Fibroblast of mammary gland (primary cell): ENCODE results near the gene HYOU1.
"Not testable (repeated sequence)": the region's sequence is repeated elsewhere in the genome, so short reads cannot be mapped to it uniquely, and the experiment has no call there.

Source experiments
- DNase-seq: peaks from one replicate; pipeline ENCODE4 v3.0.0-alpha.2; 2010; ENCODE audit warnings: low read depth
- H3K4me3 ChIP-seq: 2 replicates; pipeline ENCODE4 v1.5.1; 2011; ENCODE audit warnings: low read depth, mild to moderate bottlenecking, low read length, moderate library complexity; ENCODE audit not compliant: control insufficient read depth
- TF ChIP-seq, protein P1 (sequence below): conservative IDR thresholded peaks from 2 replicates; pipeline ENCODE4 v1.5.1; 2011; ENCODE audit warnings: low read depth, low read length, inconsistent platforms; ENCODE audit not compliant: control insufficient read depth, insufficient read depth

Gene HYOU1

GRCh38 chr11:119065369-119065768, 8.4 kb upstream of the HYOU1 start:
- TF ChIP-seq, protein P1, sequence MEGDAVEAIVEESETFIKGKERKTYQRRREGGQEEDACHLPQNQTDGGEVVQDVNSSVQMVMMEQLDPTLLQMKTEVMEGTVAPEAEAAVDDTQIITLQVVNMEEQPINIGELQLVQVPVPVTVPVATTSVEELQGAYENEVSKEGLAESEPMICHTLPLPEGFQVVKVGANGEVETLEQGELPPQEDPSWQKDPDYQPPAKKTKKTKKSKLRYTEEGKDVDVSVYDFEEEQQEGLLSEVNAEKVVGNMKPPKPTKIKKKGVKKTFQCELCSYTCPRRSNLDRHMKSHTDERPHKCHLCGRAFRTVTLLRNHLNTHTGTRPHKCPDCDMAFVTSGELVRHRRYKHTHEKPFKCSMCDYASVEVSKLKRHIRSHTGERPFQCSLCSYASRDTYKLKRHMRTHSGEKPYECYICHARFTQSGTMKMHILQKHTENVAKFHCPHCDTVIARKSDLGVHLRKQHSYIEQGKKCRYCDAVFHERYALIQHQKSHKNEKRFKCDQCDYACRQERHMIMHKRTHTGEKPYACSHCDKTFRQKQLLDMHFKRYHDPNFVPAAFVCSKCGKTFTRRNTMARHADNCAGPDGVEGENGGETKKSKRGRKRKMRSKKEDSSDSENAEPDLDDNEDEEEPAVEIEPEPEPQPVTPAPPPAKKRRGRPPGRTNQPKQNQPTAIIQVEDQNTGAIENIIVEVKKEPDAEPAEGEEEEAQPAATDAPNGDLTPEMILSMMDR = peak; percentile 62
- H3K4me3 ChIP-seq = no peak overlapping the region
- DNase-seq = peak; percentile 61

GRCh38 chr11:119062779-119063178, 5.8 kb upstream of the HYOU1 start:
- H3K4me3 ChIP-seq = no peak overlapping the region
- TF ChIP-seq, protein P1 = no peak
- peak; percentile 80 for DNase-seq

DNA sequence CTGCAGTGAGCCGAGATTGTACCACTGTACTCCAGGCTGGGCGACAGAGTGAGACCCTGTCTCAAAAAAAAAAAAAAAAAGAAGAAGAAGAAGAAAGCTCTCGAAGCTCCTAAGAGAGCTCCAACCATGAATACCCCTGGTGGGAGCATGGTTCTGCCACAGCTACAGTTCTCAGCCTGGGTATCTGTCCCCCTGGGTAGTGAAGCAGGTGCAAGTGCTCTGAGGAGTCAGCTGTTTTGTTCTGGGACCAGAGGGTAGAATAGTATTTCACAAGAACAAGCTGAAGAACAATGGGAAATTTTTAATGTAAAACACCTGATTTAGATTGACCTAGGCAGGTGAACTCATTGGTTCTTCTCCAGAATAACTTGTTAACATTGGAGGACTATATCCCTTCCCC, 4.3 kb upstream of the HYOU1 start:
- DNase-seq = no peak
- H3K4me3 ChIP-seq = no peak overlapping the region
- TF ChIP-seq, protein P1 = no peak

GRCh38 chr11:119059128-119059527, 2.1 kb upstream of the HYOU1 start:
- not testable (repeated sequence) for H3K4me3 ChIP-seq, DNase-seq

GRCh38 chr11:119056421-119056999, 495 bp downstream of the HYOU1 start:
- TF ChIP-seq, protein P1 = no peak
- DNase-seq = no peak
- peak overlapping the region; percentile 81 for H3K4me3 ChIP-seq

- DNase-seq = peak; percentile 51
- H3K4me3 ChIP-seq = peak overlapping the region; percentile 81
Measured at GRCh38 chr11:119055901-119056300, 1.1 kb downstream of the HYOU1 start.

DNA sequence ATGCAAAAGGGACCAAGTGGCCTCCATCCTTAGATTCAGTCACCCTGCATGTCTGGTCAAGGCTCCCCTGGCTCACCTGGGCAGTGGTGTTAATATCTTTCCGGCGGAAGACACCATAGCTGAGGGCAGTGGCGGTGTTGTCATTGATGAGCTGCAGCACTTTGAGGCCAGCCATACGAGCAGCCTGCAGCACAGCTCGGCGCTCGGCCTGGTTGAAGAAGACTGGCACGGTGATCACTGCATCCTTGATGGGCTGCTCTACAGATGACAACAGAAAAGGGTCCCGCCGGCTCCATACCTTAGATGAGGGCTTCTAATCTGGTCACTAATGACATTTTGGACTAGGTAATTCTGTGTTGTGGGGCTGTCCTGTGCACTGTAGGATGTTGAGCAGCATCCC, 2.6 kb downstream of the HYOU1 start:
- TF ChIP-seq, protein P1 = no peak
- H3K4me3 ChIP-seq = no peak overlapping the region
- no peak for DNase-seq

More at GRCh38 chr11:119055901-119056300, 1.1 kb downstream of the HYOU1 start:
- TF ChIP-seq, protein P1 = peak; percentile 5
